ENCODE data around the gene TNFRSF6B.

DNA sequence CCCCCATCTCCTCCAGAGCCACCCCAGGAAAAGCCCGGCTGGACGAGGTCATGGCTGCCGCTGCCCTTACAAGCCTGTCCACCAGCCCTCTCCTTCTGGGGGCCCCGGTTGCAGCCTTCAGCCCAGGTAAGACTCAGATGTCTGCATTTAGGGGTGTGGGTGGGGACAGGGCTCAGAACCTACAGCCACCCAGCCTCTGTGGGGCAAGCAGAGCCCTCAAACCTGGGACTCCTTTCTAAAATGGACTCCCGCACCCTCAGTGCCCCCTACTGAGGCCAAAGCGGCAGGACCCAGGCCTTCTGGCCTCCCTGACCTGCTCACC, 44.9 kb downstream of the TNFRSF6B start:
- TF ChIP-seq CTCF (conservative IDR thresholded peaks at IDR 0.05; ENCODE audit: low read length) (no peak), EZH2phosphoT487 (IDR thresholded peaks at IDR 0.05; ENCODE audit: borderline replicate concordance, low read depth, low read length) (no peak)

Data from OCI-LY7 (cell line).